HepG2 (cell line): Measurements from ENCODE around the gene ASF1B. TPM values are rescaled to one million over a fixed set of nuclear protein-coding genes. Genes with fewer than 3 reads are reported as not detected.

Experiments used
- CCDC6 ChIP-seq: sonication (generic); formaldehyde crosslinking; IDR thresholded peaks from 2 replicates; pipeline ENCODE4 v1.8.1; 2022; ENCODE audit warnings: mild to moderate bottlenecking, missing genetic modification reagents, moderate library complexity
- ELF3 ChIP-seq: IDR thresholded peaks from 2 replicates; pipeline ENCODE4 v1.6.1; 2016; ENCODE audit warnings: missing genetic modification reagents, missing compliant biosample characterization
- HNF1B ChIP-seq: sonication (generic); formaldehyde crosslinking; IDR thresholded peaks from 2 replicates; pipeline ENCODE4 v1.5.1; 2020; ENCODE audit warnings: mild to moderate bottlenecking, moderate library complexity, missing genetic modification reagents
- KLF15 ChIP-seq: sonication (generic); formaldehyde crosslinking; IDR thresholded peaks from 2 replicates; pipeline ENCODE4 v1.8.1; 2023; ENCODE audit warnings: borderline replicate concordance, mild to moderate bottlenecking, inconsistent platforms, missing genetic modification reagents, mixed read lengths
- KMT2A ChIP-seq: sonication (generic); formaldehyde crosslinking; IDR thresholded peaks from 2 replicates; pipeline ENCODE4 v1.4.0; 2020; ENCODE audit warnings: missing genetic modification reagents
- MBNL3 ChIP-seq: fragments of 250-450 bp; sonication (Bioruptor Pico); conservative IDR thresholded peaks from 2 replicates; pipeline ENCODE4 v1.8.0; 2022; ENCODE audit warnings: mild to moderate bottlenecking, inconsistent platforms
- MEIS2 ChIP-seq: sonication (generic); formaldehyde crosslinking; IDR thresholded peaks from 2 replicates; pipeline ENCODE4 v1.9.0; 2021; ENCODE audit warnings: mild to moderate bottlenecking, missing genetic modification reagents
- MIER2 ChIP-seq: IDR thresholded peaks from 2 replicates; pipeline ENCODE4 v1.6.1; 2016; ENCODE audit warnings: missing biosample characterization, missing genetic modification reagents
- MYNN ChIP-seq: sonication (generic); formaldehyde crosslinking; IDR thresholded peaks from 2 replicates; pipeline ENCODE4 v1.4.0; 2020; ENCODE audit warnings: mild to moderate bottlenecking, low read depth, missing genetic modification reagents
- NFATC3 ChIP-seq: sonication (generic); formaldehyde crosslinking; IDR thresholded peaks from 2 replicates; pipeline ENCODE4 v1.5.1; 2020; ENCODE audit warnings: mild to moderate bottlenecking, missing genetic modification reagents
- NR2C2 ChIP-seq: sonication (generic); formaldehyde crosslinking; IDR thresholded peaks from 2 replicates; pipeline ENCODE4 v1.4.0; 2020; ENCODE audit warnings: missing genetic modification reagents, mild to moderate bottlenecking, moderate library complexity, borderline replicate concordance
- NR2F1 ChIP-seq, 2 experiments: fragments of 450-650 bp in 1 of 2; formaldehyde crosslinking in 1 of 2; IDR thresholded peaks; 2 replicates each; pipeline versions ENCODE4 v1.5.0 to v1.6.1; 2016 to 2020; ENCODE audit warnings: mild to moderate bottlenecking in 1 of 2, missing compliant biosample characterization in 1 of 2, missing genetic modification reagents in 1 of 2, moderate library complexity in 1 of 2
- SMAD3 ChIP-seq: sonication (generic); formaldehyde crosslinking; IDR thresholded peaks from 2 replicates; pipeline ENCODE4 v1.4.0; 2020; ENCODE audit warnings: missing genetic modification reagents
- ZFP91 ChIP-seq: sonication (generic); formaldehyde crosslinking; IDR thresholded peaks from 2 replicates; pipeline ENCODE4 v1.9.0; 2022; ENCODE audit warnings: missing genetic modification reagents, mild to moderate bottlenecking, borderline replicate concordance
- ZNF143 ChIP-seq: sonication (generic); formaldehyde crosslinking; IDR thresholded peaks from 2 replicates; pipeline ENCODE4 v1.4.0; 2020; ENCODE audit warnings: missing genetic modification reagents
- ZNF30 ChIP-seq: sonication (generic); formaldehyde crosslinking; IDR thresholded peaks from 2 replicates; pipeline ENCODE4 v1.5.0; 2020; ENCODE audit warnings: mild to moderate bottlenecking, missing genetic modification reagents
- ZNF326 ChIP-seq: sonication (generic); formaldehyde crosslinking; IDR thresholded peaks from 2 replicates; pipeline ENCODE4 v1.4.0; 2020; ENCODE audit warnings: missing genetic modification reagents, borderline replicate concordance
- ZNF335 ChIP-seq: sonication (generic); formaldehyde crosslinking; IDR thresholded peaks from 2 replicates; pipeline ENCODE4 v1.4.0; 2020; ENCODE audit warnings: missing genetic modification reagents
- ZNF382 ChIP-seq: sonication (generic); formaldehyde crosslinking; IDR thresholded peaks from 2 replicates; pipeline ENCODE4 v1.5.0; 2020; ENCODE audit warnings: missing genetic modification reagents, mild to moderate bottlenecking, borderline replicate concordance
- ZNF432 ChIP-seq: sonication (generic); formaldehyde crosslinking; IDR thresholded peaks from 2 replicates; pipeline ENCODE4 v1.5.0; 2020; ENCODE audit warnings: missing genetic modification reagents, mild to moderate bottlenecking, borderline replicate concordance
- ZNF549 ChIP-seq: sonication (generic); formaldehyde crosslinking; IDR thresholded peaks from 2 replicates; pipeline ENCODE4 v1.5.0; 2020; ENCODE audit warnings: missing genetic modification reagents
- ZNF552 ChIP-seq: sonication (generic); formaldehyde crosslinking; IDR thresholded peaks from 2 replicates; pipeline ENCODE4 v1.9.0; 2022; ENCODE audit warnings: missing genetic modification reagents, mild to moderate bottlenecking, borderline replicate concordance
- ZNF589 ChIP-seq: sonication (generic); formaldehyde crosslinking; conservative IDR thresholded peaks from 2 replicates; pipeline ENCODE4 v1.8.0; 2022; ENCODE audit warnings: mild to moderate bottlenecking, moderate library complexity, missing genetic modification reagents
- ZNF710 ChIP-seq: sonication (generic); formaldehyde crosslinking; IDR thresholded peaks from 2 replicates; pipeline ENCODE4 v1.5.0; 2020; ENCODE audit warnings: mild to moderate bottlenecking, missing genetic modification reagents, borderline replicate concordance
- polyA plus RNA-seq, 8 experiments: library from polyadenylated mRNA; depleted of rRNA in 3 of 8; stranded (reverse) in 7 of 8; unstranded in 1 of 8; fragments of >200 nt; fragmentation: Illumina TruSeq in 4 of 8; extraction: Trizol in 4 of 8; gene quantifications; 2 replicates each; pipeline versions ENCODE4 v1.2.1 to v1.2.3, GENCODE V29; 2011 to 2016; ENCODE audit warnings: low read depth in 4 of 8, missing spikeins in 1 of 8, mixed read lengths in 1 of 8; ENCODE audit not compliant: insufficient read depth in 1 of 8
- total RNA-seq, 5 experiments: library from RNA; depleted of rRNA; stranded (reverse); fragments of >200 nt; fragmentation: Illumina TruSeq; extraction: Trizol; gene quantifications; 2 replicates each; pipeline ENCODE4 v1.2.3, GENCODE V29; 2016; ENCODE audit warnings: low read depth in 1 of 5

Gene ASF1B
- total and polyA plus RNA-seq, 2 of the 13 experiments (the other 11 are each of a cell fraction or from before 2014, with no cell fraction given), result 18.2 to 24.8 TPM

GRCh38 chr19:14080887-14081796, 55.2 kb downstream of the ASF1B start (continued):
- TF ChIP-seq ZNF710 (CRISPR knock-in tag), result 0 out of 2 replicates have a peak, but pooled peaks have one; percentile 38
- TF ChIP-seq ZNF589 (CRISPR knock-in tag), result no peak
- TF ChIP-seq ZFP91 (CRISPR knock-in tag), result peak; percentile 75
- no peak for TF ChIP-seq NFATC3 (CRISPR knock-in tag)
- TF ChIP-seq CCDC6 (CRISPR knock-in tag), result 0 out of 2 replicates have a peak, but pooled peaks have one; percentile 58
- no peak for TF ChIP-seq ZNF382 (CRISPR knock-in tag)
- no peak for TF ChIP-seq MYNN (CRISPR knock-in tag)
- 0 out of 2 replicates have a peak, but pooled peaks have one; percentile 42 for TF ChIP-seq ZNF335 (CRISPR knock-in tag)
- TF ChIP-seq MIER2 (CRISPR knock-in tag), result peak; percentile 51; the same call in 1 of the 2 replicates
- TF ChIP-seq NR2F1 (CRISPR knock-in tag; IDR thresholded peaks at IDR 0.05), result peak in 1 of 2 experiments; percentile 28; a peak in 1 of 4 replicates
- TF ChIP-seq KLF15 (CRISPR knock-in tag), result peak; percentile 33; the same call in 1 of the 2 replicates
- peak; percentile 96 for TF ChIP-seq ZNF143 (CRISPR knock-in tag)
- peak; percentile 79 for TF ChIP-seq SMAD3
- TF ChIP-seq ZNF432 (CRISPR knock-in tag), result no peak
- peak; percentile 66; the same call in 1 of the 2 replicates for TF ChIP-seq KMT2A (CRISPR knock-in tag)
- peak; percentile 18; the same call in 1 of the 2 replicates for TF ChIP-seq ELF3 (CRISPR knock-in tag)
- no peak for TF ChIP-seq ZNF549 (CRISPR knock-in tag)
- no peak for TF ChIP-seq MBNL3 (CRISPR knock-in tag)
- no peak for TF ChIP-seq ZNF552
- no peak for TF ChIP-seq ZNF30 (CRISPR knock-in tag)
- peak; percentile 54 for TF ChIP-seq MEIS2 (CRISPR knock-in tag)
- TF ChIP-seq NR2C2 (CRISPR knock-in tag), result peak; percentile 99
- TF ChIP-seq ZNF326 (CRISPR knock-in tag), result peak; percentile 63; the same call in 1 of the 2 replicates
- TF ChIP-seq HNF1B (CRISPR knock-in tag), result peak; percentile 68; the same call in 1 of the 2 replicates
